GM23248 (cell line): ENCODE data around the gene EXOC7.

Source experiments
- EZH2 ChIP-seq: fragments of 200-600 bp; sonication (generic); IDR thresholded peaks from 2 replicates; pipeline ENCODE4 v1.6.1; 2018; ENCODE audit warnings: antibody characterized with exemption, mild to moderate bottlenecking; ENCODE audit not compliant: insufficient read depth, poor library complexity, severe bottlenecking
- EZH2phosphoT487 ChIP-seq: fragments of 200-600 bp; sonication (generic); IDR thresholded peaks from 2 replicates; pipeline ENCODE4 v1.6.1; 2018; ENCODE audit warnings: antibody characterized with exemption, moderate library complexity, mild to moderate bottlenecking, low read depth; ENCODE audit not compliant: insufficient read depth

DNA sequence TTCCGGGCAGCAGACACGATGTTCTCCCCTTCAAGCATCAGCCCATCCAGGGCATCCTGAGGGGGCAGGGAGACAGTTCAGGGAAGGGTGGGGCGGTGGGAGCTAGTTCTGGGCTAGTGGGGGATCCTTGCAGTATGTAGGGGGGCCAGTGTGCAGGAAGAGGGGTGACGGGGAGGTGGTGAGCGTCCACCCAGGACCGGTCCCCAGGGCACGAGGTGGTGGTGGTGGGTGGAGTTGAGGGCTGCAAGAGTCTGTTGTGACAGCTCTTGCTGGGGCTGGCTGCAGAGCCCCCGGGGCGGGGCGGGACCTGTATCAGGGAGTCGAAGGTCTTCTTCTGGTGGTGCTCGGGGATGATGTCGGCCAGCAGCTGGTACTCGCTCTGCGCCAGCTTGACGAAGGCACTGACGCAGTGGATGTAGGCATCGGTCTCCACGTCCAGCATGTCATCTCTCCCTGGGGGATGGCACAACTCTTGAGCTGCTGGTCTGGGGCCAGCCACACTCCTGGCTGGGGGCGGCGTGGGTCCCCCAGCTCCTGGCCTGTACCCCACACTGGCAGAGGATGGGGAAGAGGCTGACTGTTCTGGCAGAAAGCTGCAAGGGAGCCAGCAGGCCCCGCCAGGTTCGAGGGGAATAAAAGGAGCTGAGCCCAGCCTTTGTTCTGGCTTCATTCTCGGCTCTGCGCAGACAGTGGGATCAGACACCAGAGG lies 14.6 kb downstream of the EXOC7 start:
- TF ChIP-seq EZH2phosphoT487 (no peak), EZH2 (no peak)
